Measurements from ENCODE around the gene MATCAP1.

DNA sequence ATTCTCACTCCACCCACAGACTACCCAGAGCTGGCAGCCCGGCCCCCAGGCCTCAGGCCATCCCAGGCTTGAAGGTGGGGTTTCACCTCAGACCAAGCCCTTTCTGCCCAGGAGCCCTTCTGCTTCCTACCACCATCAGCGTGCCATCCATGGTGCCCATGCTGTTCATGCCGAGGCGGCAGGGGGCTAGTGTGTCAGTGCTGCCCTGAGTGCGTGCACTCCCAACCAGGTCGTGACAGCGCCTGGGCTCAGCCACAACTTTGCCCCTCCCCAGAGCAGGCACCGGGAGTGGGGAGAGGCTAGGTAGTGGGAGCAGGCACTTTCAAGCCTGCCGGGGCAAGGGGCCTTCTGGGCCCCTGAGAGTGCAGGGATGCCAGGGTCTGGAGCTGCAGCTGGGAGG lies 41.4 kb downstream of the MATCAP1 start:
- TF ChIP-seq, protein P1, sequence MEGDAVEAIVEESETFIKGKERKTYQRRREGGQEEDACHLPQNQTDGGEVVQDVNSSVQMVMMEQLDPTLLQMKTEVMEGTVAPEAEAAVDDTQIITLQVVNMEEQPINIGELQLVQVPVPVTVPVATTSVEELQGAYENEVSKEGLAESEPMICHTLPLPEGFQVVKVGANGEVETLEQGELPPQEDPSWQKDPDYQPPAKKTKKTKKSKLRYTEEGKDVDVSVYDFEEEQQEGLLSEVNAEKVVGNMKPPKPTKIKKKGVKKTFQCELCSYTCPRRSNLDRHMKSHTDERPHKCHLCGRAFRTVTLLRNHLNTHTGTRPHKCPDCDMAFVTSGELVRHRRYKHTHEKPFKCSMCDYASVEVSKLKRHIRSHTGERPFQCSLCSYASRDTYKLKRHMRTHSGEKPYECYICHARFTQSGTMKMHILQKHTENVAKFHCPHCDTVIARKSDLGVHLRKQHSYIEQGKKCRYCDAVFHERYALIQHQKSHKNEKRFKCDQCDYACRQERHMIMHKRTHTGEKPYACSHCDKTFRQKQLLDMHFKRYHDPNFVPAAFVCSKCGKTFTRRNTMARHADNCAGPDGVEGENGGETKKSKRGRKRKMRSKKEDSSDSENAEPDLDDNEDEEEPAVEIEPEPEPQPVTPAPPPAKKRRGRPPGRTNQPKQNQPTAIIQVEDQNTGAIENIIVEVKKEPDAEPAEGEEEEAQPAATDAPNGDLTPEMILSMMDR (IDR thresholded peaks at IDR 0.05): no peak
- no peak for TF ChIP-seq POLR2A (IDR thresholded peaks at IDR 0.05)

All from body of pancreas (tissue), 4 donors.